PC-9 (cell line): ENCODE data around the gene ZNF417. TPM values are rescaled to one million over a fixed set of nuclear protein-coding genes. Genes with fewer than 3 reads are reported as not detected.

ENCODE experiments used
- BruUV-seq: library from RNA; stranded (reverse); fragments of 400-500 nt; replicated peaks from 2 replicates; lab custom pipeline; 2021; lab: Mats Ljungman, UMichigan
- CTCF ChIA-PET: fragments of 300-600 bp; sonication (Branson Sonifier 250); formaldehyde crosslinking; loops from one replicate; lab custom pipeline; 2022; ENCODE audit warnings: antibody characterized with exemption; lab: Charles Lee
- POLR2A ChIA-PET: fragments of 300-600 bp; sonication (Branson Sonifier 250); formaldehyde crosslinking; loops from one replicate; lab custom pipeline; 2022; ENCODE audit warnings: antibody characterized with exemption; ENCODE audit not compliant: unreplicated experiment; lab: Charles Lee
- DNase-seq, 2 experiments: peaks; one replicate each; pipeline versions ENCODE4 v3.0.0 to v3.0.0-alpha.2; 2015 to 2022; ENCODE audit warnings: mixed read lengths in 1 of 2
- H2AFZ ChIP-seq: fragments of 200-600 bp; sonication (generic); 2 replicates; pipeline ENCODE4 v1.8.1; 2017; ENCODE audit warnings: antibody characterized with exemption
- H3F3A ChIP-seq: fragments of 200-600 bp; sonication (generic); 2 replicates; pipeline ENCODE4 v1.8.1; 2017; ENCODE audit warnings: antibody characterized with exemption, mild to moderate bottlenecking, low read depth; ENCODE audit not compliant: insufficient read depth
- H3K27ac ChIP-seq: fragments of 200-600 bp; sonication (generic); 2 replicates; pipeline ENCODE4 v1.6.1; 2016; ENCODE audit warnings: mixed run types
- H3K27me3 ChIP-seq: fragments of 200-600 bp; sonication (generic); 2 replicates; pipeline ENCODE4 v1.6.1; 2016; ENCODE audit warnings: low read depth, mixed run types; ENCODE audit not compliant: insufficient read depth
- H3K36me3 ChIP-seq: fragments of 200-600 bp; sonication (generic); 2 replicates; pipeline ENCODE4 v1.6.1; 2016; ENCODE audit warnings: low read depth, mixed run types
- H3K4me1 ChIP-seq: fragments of 200-600 bp; sonication (generic); replicated peaks from 2 replicates; pipeline ENCODE4 v1.6.1; 2016; ENCODE audit warnings: mixed run types; ENCODE audit not compliant: insufficient read depth
- H3K4me2 ChIP-seq: fragments of 200-600 bp; sonication (generic); 2 replicates; pipeline ENCODE4 v1.6.1; 2017; ENCODE audit warnings: mixed run types
- H3K4me3 ChIP-seq: fragments of 200-600 bp; sonication (generic); 2 replicates; pipeline ENCODE4 v1.6.1; 2016; ENCODE audit warnings: mixed run types
- H3K79me2 ChIP-seq: fragments of 200-600 bp; sonication (generic); 2 replicates; pipeline ENCODE4 v1.6.1; 2017; ENCODE audit warnings: low read depth, mixed run types
- H3K9me2 ChIP-seq: fragments of 200-600 bp; sonication (generic); 2 replicates; pipeline ENCODE4 v1.8.1; 2017; ENCODE audit warnings: mild to moderate bottlenecking; ENCODE audit not compliant: insufficient read depth
- H3K9me3 ChIP-seq: fragments of 200-600 bp; sonication (generic); 2 replicates; pipeline ENCODE4 v1.8.1; 2016; ENCODE audit warnings: low read depth; ENCODE audit not compliant: insufficient read depth
- H4K20me1 ChIP-seq: fragments of 200-600 bp; sonication (generic); 2 replicates; pipeline ENCODE4 v1.8.1; 2017; ENCODE audit not compliant: insufficient read depth
- EZH2 ChIP-seq: fragments of 200-600 bp; sonication (generic); IDR thresholded peaks from 2 replicates; pipeline ENCODE4 v1.8.0; 2017; ENCODE audit warnings: antibody characterized with exemption, low read depth
- intact Hi-C: fragments of 100-400 bp; cut with micrococcal nuclease; formaldehyde crosslinking; loops from one replicate; pipeline ENCODE4 v1.10.0; 2022; ENCODE audit not compliant: unreplicated experiment
- total RNA-seq: library from RNA; stranded (reverse); gene quantifications from 2 replicates; pipeline ENCODE4 v1.2.3, GENCODE V29; 2021
- TF ChIP-seq, protein P1 (sequence below): fragments of 200-600 bp; sonication (generic); conservative IDR thresholded peaks from 2 replicates; pipeline ENCODE4 v1.6.1; 2017; ENCODE audit warnings: mixed run types, antibody characterized with exemption, mild to moderate bottlenecking, moderate library complexity

ZNF417 gene
- total RNA-seq, 1 experiment from 2014 or later = 19.6 TPM

GRCh38 chr19:57941593-57941992 lies 25.2 kb upstream of the ZNF417 start:
- no TSS peak for BruUV-seq
- Histone ChIP-seq H3K27ac (no peak overlapping the region), H3K9me3 (peaks cover 90% of the 10 kb centered on the region), H3K4me3 (0 out of 2 replicates have a peak overlapping the region, but pooled peaks have one; percentile 16), H3K79me2 (peaks cover 18% of the 10 kb centered on the region), H3K4me2 (no peak overlapping the region), H3K36me3 (peaks cover 46% of the 10 kb centered on the region), H2AFZ (no peak overlapping the region), H3K27me3 (no peaks in the 10 kb centered on the region), H3F3A (no peaks in the 10 kb centered on the region), H3K9me2 (no peaks in the 10 kb centered on the region), H3K4me1 (peaks cover 8% of the 10 kb centered on the region), H4K20me1 (no peaks in the 10 kb centered on the region)
- intact Hi-C loops = no loop called here
- CTCF ChIA-PET = no interaction called here
- DNase-seq = no peak
- POLR2A ChIA-PET = no interaction called here
- TF ChIP-seq, protein P1, sequence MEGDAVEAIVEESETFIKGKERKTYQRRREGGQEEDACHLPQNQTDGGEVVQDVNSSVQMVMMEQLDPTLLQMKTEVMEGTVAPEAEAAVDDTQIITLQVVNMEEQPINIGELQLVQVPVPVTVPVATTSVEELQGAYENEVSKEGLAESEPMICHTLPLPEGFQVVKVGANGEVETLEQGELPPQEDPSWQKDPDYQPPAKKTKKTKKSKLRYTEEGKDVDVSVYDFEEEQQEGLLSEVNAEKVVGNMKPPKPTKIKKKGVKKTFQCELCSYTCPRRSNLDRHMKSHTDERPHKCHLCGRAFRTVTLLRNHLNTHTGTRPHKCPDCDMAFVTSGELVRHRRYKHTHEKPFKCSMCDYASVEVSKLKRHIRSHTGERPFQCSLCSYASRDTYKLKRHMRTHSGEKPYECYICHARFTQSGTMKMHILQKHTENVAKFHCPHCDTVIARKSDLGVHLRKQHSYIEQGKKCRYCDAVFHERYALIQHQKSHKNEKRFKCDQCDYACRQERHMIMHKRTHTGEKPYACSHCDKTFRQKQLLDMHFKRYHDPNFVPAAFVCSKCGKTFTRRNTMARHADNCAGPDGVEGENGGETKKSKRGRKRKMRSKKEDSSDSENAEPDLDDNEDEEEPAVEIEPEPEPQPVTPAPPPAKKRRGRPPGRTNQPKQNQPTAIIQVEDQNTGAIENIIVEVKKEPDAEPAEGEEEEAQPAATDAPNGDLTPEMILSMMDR = no peak
- no peak for TF ChIP-seq EZH2

DNA sequence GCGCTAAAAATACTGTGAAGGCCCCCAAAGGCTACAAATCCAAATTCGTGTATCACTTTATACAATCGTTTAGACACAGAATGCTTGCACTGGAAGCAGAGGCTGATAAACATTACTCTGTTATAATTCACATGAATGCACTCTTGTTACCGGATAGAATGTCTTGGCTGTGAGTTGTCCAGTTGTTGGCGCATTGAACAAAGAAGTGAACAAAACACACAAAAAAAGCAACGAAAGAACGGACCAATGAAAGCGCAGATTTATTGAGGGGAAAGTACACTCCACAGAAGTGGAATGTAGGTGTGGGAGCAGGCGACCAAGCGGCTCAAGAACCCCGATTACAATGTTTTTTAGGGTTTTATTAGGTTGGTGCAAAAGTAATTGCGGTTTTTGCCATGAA lies 19.3 kb upstream of the ZNF417 start:
- Histone ChIP-seq H3K4me1 (no peaks in the 10 kb centered on the region), H4K20me1 (no peaks in the 10 kb centered on the region), H3K27ac (no peak overlapping the region), H3K79me2 (no peaks in the 10 kb centered on the region), H3K4me2 (no peak overlapping the region), H3F3A (no peaks in the 10 kb centered on the region), H3K36me3 (peaks cover 6% of the 10 kb centered on the region; the same call in 1 of the 2 replicates), H3K4me3 (peak overlapping the region; percentile 60), H3K9me2 (no peaks in the 10 kb centered on the region), H2AFZ (no peak overlapping the region), H3K9me3 (peaks cover 73% of the 10 kb centered on the region), H3K27me3 (no peaks in the 10 kb centered on the region)
- CTCF ChIA-PET = no interaction called here
- POLR2A ChIA-PET = interaction anchor here (0.7 kb wide), 1 partner anchor 500 kb away, joined by 4 read pairs; the partner anchor contains the start of gene ZNF749
- TF ChIP-seq EZH2 = no peak
- TF ChIP-seq, protein P1 = no peak
- no TSS peak for BruUV-seq
- DNase-seq = no peak
- intact Hi-C loops = no loop called here

DNA sequence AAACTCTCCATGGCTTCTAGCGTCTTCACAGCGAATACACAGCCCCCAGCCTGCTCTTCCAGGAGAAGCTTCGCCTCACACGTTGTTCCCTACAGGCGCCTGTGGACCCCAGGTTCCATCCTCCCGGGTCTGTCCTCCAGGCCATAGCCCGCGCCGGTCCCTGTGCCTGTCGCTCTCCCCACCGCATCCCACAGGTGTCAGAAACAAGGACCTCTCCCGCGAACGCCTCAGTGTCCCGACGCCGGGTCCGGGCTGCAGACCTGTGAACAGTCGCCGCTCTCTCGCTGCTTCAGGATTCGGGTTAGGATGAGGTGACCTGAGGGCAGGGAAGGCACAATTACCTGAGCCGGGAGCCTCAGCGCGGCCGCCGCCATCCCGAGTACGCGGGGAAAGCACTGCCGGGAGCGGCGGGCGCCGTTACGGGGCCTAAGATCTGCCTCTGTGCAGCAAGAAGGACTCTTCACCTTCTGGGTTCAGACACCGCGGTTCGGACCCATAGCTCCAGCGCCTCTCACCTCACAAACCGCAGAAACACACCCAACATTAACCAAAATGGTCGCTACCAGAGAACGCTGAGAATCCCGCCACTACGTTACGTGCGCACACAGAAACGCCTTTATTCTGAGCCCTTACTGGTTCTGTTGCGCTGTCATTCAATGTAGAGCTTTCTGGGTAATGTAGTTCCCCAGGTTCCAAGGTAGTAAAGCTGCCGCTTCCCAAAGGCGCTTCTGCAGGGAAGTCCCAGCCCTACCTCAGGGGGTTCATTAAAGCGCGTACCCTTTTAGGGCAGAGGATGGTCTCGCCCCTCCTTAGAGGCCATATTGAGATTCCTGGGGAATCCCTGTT lies 18.7 kb upstream of the ZNF417 start, which contains the start of gene ZNF418:
TSS of gene ZNF418 (minus strand) at position 583 of the 846 bp plus-strand sequence. CDS start 1,580 bp downstream, outside the sequence.
- H3K36me3 ChIP-seq = no peaks in the 10 kb centered on the region; the same call in 1 of the 2 replicates
- ChIA-PET CTCF (no interaction called here), POLR2A (interaction anchor here (0.7 kb wide), 1 partner anchor 500 kb away, joined by 4 read pairs; the partner anchor contains the start of gene ZNF749)
- peak within 1 kb of the TSS; percentile 67 for H3K4me2 ChIP-seq
- TF ChIP-seq, protein P1 = no peak
- no peak for TF ChIP-seq EZH2
- no peaks in the 10 kb centered on the region for H3K79me2 ChIP-seq
- peaks cover 67% of the 10 kb centered on the region for H3K9me3 ChIP-seq
- no peak within 1 kb of the TSS for H3K27ac ChIP-seq
- H3K27me3 ChIP-seq = no peaks in the 10 kb centered on the region
- no peaks in the 10 kb centered on the region for H3K4me1 ChIP-seq
- BruUV-seq = no TSS peak
- no peaks in the 10 kb centered on the region for H4K20me1 ChIP-seq
- H3K4me3 ChIP-seq = peak within 1 kb of the TSS; percentile 60
- peak within 1 kb of the TSS; percentile 82 for H2AFZ ChIP-seq
- H3F3A ChIP-seq = no peaks in the 10 kb centered on the region
- H3K9me2 ChIP-seq = no peaks in the 10 kb centered on the region
- intact Hi-C loops = no loop called here
- DNase-seq = peak; percentile 49 to 65
